Measurements from ENCODE around the gene CDH13.

The CDH13 gene

GRCh38 chr16:83397601-83398291, 771.0 kb downstream of the CDH13 start:
- no peak for DNase-seq

DNA sequence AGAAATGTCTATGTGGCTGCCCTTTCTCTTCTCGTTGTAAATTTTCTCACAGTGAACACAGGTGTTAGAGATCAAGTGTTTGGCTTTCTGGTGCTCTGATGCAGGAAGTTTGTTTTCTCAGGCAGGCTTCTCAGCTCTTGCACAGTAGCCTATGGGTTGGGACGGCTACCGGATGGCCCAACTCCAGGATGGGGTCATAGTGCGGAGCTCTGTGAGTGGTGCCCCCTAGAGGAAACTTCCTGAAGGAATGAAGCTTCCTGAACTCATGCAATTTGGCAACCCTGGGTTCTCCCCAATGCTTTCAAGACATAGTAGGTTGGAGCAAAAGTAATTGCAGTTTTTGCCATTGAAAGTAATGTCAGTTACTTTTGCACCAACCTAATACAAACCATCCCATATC, 773.5 kb downstream of the CDH13 start:
- DNase-seq: no peak

DNA sequence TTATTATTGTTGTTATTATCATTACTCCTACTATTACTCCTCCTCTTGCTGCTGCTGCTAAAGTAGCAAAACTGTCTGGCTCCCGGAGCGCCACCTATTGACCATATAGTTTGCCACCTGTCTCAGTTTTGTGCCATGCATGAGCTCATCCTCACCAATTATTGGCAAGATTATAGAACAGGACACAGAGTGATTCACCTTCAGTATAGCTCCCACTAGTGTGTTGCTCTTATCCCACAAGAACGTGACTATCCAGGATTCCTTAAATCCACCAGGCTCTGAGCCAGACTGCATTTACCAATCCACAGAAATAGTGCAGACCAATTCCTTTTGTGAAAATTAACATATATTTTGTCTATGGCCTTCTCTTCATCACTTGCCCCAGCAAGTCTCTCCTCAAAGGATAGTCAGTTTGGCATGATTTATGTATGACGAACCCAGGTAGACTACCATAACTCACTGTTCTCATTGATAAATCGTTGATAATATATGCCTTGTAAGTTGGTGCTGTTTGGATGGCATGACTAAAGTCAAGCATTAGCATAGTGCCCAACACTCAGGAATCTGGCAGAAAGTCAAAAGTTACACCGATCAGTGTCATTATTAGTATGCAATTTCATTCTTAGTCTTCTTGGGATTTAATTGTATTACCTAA, 775.5 kb downstream of the CDH13 start:
- no peak for DNase-seq

DNA sequence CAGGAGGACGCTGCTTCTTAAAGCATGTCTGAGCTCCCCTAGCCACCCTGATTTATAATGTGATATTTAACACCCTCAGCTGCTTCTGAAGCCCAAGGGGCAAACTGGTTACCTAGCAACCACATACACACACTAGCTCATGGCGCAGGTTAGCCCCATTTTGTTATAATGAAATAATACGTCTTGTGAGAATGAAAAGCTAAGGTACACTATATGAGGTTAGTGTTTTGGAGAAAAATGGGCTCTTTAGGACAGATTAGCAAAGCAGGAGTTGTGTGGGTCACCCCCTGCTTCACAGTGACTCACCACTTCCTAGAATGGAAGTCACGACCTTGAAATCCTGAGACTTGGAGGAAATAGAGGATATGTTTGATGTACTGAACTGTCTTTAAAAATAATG, 776.2 kb downstream of the CDH13 start:
- no peak for DNase-seq

GRCh38 chr16:83403761-83404160, 777.0 kb downstream of the CDH13 start:
- no peak for DNase-seq

DNA sequence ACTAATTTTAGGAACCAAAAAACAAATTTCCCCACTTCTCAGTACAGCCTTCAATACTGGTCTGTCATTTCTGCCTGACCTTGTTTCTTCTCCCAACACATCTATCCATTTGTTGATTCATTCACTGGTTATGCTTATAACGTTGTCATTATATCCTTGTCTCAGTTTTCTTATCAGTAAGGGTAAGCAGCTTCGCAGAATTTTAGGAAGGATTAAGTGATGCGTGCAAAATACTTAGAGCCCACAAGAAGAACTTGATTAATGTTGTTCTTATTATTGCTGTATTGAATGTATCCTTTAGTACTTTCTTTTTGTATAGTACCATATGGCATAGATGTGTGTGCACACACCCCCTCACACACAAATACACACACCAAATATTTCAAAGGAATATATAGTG, 777.5 kb downstream of the CDH13 start:
- DNase-seq: no peak

GRCh38 chr16:83407928-83408327, 781.2 kb downstream of the CDH13 start:
- DNase-seq: no peak

DNA sequence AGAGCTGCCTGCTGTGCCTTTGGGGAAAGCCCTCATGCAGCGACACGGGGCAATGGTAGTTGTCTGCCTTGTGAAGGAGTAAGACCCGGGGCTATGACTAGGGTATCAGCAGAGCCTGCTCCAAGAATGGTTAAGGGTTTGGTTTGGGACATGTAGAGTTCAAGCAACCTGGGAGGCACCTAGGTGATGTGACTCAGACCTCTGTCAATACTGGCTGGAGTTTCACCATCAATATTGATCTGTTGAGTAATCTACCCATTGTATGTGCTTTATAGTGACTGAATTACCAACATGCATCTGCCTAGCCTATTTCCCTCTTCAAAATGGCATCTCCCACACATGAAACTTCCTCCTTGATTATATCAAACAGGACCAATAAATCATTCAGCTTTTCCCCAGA, 782.6 kb downstream of the CDH13 start:
- no peak for DNase-seq

GRCh38 chr16:83418565-83418964, 791.8 kb downstream of the CDH13 start:
- DNase-seq: no peak

- no peak for DNase-seq
These were observed 793.5 kb downstream of the CDH13 start for GRCh38 chr16:83420206-83420760.

- no peak for DNase-seq
These were observed 806.4 kb downstream of the CDH13 start for GRCh38 chr16:83433201-83433600.

- no peak for DNase-seq
These were observed 810.3 kb downstream of the CDH13 start for GRCh38 chr16:83437036-83437435.

DNA sequence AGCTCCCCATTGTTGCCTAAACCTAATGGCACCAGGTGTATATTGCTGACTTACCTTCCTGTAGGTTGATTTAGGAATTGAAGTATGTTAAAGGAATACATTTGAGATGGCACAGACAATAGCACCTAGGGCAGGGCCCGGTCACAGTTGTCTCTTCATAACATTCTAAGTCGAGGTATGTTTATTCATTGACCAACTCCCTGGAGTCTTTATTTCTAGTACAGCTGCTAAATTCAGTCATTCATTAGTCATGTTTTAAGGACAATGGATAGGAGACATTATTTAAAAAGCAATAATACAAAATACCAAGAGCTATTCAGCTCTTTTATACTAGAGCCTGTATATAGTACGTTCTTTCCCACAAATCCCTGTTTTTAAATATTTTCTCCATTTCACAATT, 811.6 kb downstream of the CDH13 start:
- DNase-seq: no peak

DNA sequence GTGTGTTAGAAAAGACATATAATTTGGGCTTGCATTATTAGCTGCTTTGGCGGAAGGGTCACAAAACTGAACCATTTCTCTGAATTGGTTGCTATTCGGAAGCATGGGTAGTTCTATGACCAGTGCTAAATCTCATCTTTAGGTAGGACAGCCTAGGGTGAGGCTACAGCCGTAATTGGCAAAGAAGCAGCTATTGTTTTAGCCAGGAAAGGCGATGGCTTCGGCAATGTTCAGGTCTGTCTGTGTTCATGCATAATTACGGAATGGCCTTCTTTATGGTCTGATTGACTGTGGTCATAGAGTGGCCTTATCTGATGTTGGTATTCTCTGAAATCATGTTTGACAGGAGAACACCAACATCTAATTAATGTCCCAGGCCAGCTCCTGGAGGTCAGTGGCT, 812.6 kb downstream of the CDH13 start:
- no peak for DNase-seq

DNA sequence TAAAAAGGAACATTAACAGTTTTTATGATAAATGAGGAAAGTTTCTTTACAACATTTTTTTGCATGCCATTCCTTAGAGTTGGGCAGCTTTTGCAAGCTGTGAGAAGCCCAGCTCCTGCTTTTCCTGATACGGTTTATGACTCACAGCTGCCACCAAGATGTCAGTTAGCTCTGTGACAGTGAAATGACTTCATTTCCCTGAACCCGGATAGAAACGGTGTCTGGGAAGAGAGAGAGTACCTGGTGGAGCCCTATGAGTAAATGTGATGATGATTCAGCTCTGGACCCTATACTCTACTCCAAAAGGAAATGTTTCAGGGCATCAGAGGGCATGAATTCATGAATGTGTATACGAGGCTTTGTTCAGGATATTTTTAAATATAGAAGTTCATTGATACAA, 814.7 kb downstream of the CDH13 start:
- no peak for DNase-seq

DNA sequence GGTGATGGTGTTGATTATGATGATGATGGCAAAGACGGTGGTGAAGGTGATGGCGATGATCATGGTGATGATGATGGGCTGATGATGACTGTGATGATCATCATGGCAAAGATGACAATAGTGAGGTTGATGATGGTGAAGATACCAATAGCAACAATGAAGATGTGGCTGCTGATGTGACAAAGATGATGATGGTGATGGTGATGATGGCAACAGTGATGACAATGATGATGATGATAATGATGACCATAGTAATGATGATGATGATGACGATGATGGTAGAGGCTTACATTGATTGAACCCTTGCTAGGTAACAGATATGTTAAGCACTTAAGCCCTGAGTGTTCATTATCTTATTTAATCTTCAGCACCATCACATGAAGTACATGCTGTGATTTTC, 817.2 kb downstream of the CDH13 start:
- DNase-seq: no peak

DNA sequence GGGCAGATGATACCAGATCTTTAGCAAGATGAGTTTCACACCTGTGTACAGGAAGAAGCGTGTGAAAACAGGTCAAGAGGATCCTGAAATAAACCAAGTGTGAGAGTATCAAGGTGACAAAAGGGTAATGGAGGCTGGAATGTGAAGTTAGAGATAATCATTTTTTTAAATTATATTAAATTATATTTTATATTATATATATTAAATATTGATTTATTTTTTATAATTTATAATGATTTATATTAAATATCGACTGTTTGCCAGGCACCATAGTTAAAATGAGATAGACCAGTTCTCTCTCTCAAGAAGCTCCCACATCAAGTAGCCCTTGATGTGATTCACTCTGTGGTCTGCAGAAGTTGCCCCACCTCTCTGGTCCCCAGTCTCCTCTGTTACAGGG, 820.8 kb downstream of the CDH13 start:
- no peak for DNase-seq

DNA sequence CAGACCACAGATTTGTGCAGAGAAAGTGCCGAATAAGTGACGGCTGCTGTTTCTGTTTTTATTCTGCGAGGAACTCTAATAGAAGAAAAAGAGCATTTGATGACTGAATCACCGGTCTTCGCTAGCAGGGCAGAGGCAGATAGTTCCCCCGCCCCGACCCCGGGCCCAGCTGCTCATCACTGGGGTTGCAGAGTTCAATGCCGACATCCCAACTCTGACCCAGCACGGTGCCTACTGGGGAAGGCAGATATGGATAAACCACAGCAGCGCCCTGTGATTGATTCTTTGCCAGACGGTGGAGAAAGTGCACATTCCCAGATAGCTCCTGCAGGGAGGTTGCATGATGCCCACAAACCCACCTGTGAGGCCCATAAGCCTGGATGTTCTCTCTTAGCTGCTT, 823.1 kb downstream of the CDH13 start:
- DNase-seq: no peak

- no peak for DNase-seq
These were observed 827.2 kb downstream of the CDH13 start for GRCh38 chr16:83453977-83454376.

GRCh38 chr16:83455716-83456115, 828.9 kb downstream of the CDH13 start:
- no peak for DNase-seq

- DNase-seq: no peak
These were observed 830.2 kb downstream of the CDH13 start for GRCh38 chr16:83456934-83457333.

DNA sequence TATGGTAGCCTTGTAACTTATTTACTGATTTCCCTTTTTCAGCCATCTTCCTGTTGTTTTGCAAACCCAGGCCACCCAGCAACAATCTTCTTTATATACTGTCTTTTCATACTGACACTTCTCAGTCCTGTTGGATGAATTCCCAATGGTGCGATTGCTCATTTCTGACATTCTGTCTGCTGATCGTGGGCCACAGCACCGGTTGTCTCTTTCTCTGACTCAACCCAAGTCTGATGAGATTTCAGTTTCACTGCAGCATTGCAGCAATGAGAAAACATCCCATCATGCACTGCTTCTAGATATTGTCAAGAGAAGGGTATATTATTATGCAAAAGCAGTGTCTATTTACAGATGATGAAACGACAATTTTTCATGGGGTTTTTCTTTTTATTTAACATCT, 831.8 kb downstream of the CDH13 start:
- no peak for DNase-seq

- no peak for DNase-seq
These were observed 838.2 kb downstream of the CDH13 start for GRCh38 chr16:83464991-83465390.

- DNase-seq: no peak
These were observed 843.6 kb downstream of the CDH13 start for GRCh38 chr16:83470416-83470815.

Measured in activated effector memory CD4-positive, alpha-beta T cell treated with Interleukin-2 at 50 U/mL for 16 hours (primary cell).